GM23248 (cell line): ENCODE results near the gene CLSTN2.

Source experiments
- EZH2 ChIP-seq: fragments of 200-600 bp; sonication (generic); IDR thresholded peaks from 2 replicates; pipeline ENCODE4 v1.6.1; 2018; ENCODE audit warnings: antibody characterized with exemption, mild to moderate bottlenecking; ENCODE audit not compliant: insufficient read depth, poor library complexity, severe bottlenecking
- EZH2phosphoT487 ChIP-seq: fragments of 200-600 bp; sonication (generic); IDR thresholded peaks from 2 replicates; pipeline ENCODE4 v1.6.1; 2018; ENCODE audit warnings: antibody characterized with exemption, moderate library complexity, mild to moderate bottlenecking, low read depth; ENCODE audit not compliant: insufficient read depth

DNA sequence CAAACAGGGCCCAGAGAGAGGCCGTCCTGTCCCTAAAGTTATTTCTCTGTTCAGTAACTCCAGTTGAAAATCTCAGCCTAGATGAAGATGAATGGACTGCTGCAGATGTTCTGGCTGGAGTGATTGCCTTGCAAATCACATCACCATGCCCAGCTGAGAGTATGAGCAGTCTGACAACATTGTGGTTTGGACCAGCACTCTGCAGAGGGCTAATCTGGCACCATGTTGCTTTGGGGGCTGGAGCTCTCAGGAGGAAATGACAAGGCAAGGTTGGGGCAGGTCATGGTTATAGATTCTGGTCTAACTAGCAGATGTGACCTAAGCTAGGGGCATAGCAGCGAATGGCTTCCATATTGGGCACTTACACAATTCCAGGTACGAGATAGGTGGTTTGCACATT is 314.2 kb downstream of the CLSTN2 start:
- TF ChIP-seq EZH2phosphoT487 = no peak
- TF ChIP-seq EZH2 = no peak
